Endothelial cell of umbilical vein (primary cell): ENCODE results near the gene ARHGEF9. TPM values are rescaled to one million over a fixed set of nuclear protein-coding genes. Genes with fewer than 3 reads are reported as not detected.
"Not testable (repeated sequence)": the region's sequence is repeated elsewhere in the genome, so short reads cannot be mapped to it uniquely, and the experiment has no call there.

Experiments used
- BruUV-seq: library from RNA; stranded (reverse); fragments of 400-500 nt; replicated peaks from 2 replicates; lab custom pipeline; 2021; lab: Mats Ljungman, UMichigan
- CTCF ChIA-PET: fragments of 300-600, 350-600 bp; sonication (Branson Sonifier 250); formaldehyde crosslinking; loops from one replicate; lab custom pipeline; 2021; ENCODE audit warnings: antibody characterized with exemption, inconsistent platforms; lab: Charles Lee
- POLR2A ChIA-PET: fragments of 300-600, 350-600 bp; sonication (Branson Sonifier 250); formaldehyde crosslinking; loops from one replicate; lab custom pipeline; 2021; ENCODE audit warnings: antibody characterized with exemption, inconsistent platforms; lab: Charles Lee
- DNase-seq: peaks from one replicate; pipeline ENCODE4 v3.0.0-alpha.2; 2011; ENCODE audit warnings: low read depth, low spot score
- FAIRE-seq: peaks from 2 replicates; lab custom pipeline; 2011; peaks lifted over from hg19 to GRCh38; lab: Jason Lieb, UNC
- H2AFZ ChIP-seq: 2 replicates; pipeline ENCODE4 v1.6.0; 2012; ENCODE audit warnings: low read depth, low read length, control low read depth, inconsistent platforms
- H3K27ac ChIP-seq: 2 replicates; pipeline ENCODE4 v1.5.1; 2011; ENCODE audit warnings: low read depth, mild to moderate bottlenecking, control low read depth, low read length, moderate library complexity; ENCODE audit not compliant: insufficient read depth
- H3K27me3 ChIP-seq, 2 experiments: 2 replicates each; pipeline versions ENCODE4 v1.6.0 to v1.6.1; 2011; ENCODE audit warnings: low read length in 2 of 2, mixed read lengths in 1 of 2; ENCODE audit not compliant: control insufficient read depth in 2 of 2, insufficient read depth in 2 of 2
- H3K36me3 ChIP-seq, 2 experiments: 2 replicates in 1 of 2; 3 replicates in 1 of 2; pipeline ENCODE4 v1.5.1; 2011; ENCODE audit warnings: low read length in 2 of 2, mild to moderate bottlenecking in 1 of 2, moderate library complexity in 1 of 2; ENCODE audit not compliant: control insufficient read depth in 2 of 2, insufficient read depth in 2 of 2; ENCODE audit errors: extremely low read depth in 1 of 2
- H3K4me1 ChIP-seq: 3 replicates; pipeline ENCODE4 v1.5.1; 2011; ENCODE audit warnings: mild to moderate bottlenecking, low read length; ENCODE audit not compliant: control insufficient read depth, insufficient read depth; ENCODE audit errors: extremely low read depth
- H3K4me2 ChIP-seq: 2 replicates; pipeline ENCODE4 v1.6.1; 2011; ENCODE audit warnings: low read length, control low read depth, mixed read lengths; ENCODE audit not compliant: insufficient read depth
- H3K4me3 ChIP-seq, 3 experiments: fragments of 200-600 bp in 1 of 3; sonication (generic), shearing (Covaris generic) in 1 of 3; replicated peaks in 1 of 3; 2 replicates each; pipeline ENCODE4 v1.5.1; 2011 to 2016; ENCODE audit warnings: control low read depth in 3 of 3, low read length in 3 of 3, mild to moderate bottlenecking in 2 of 3, inconsistent platforms in 1 of 3, low read depth in 1 of 3, moderate library complexity in 1 of 3; ENCODE audit not compliant: insufficient read depth in 1 of 3
- H3K79me2 ChIP-seq: 2 replicates; pipeline ENCODE4 v1.6.0; 2012; ENCODE audit warnings: low read length, inconsistent platforms; ENCODE audit not compliant: control insufficient read depth, insufficient read depth
- H3K9ac ChIP-seq: replicated peaks from 2 replicates; pipeline ENCODE3; 2011; ENCODE audit warnings: low read length, control low read depth; ENCODE audit not compliant: insufficient read depth; ENCODE audit errors: extremely low read depth
- H3K9me1 ChIP-seq: replicated peaks from 3 replicates; pipeline ENCODE4 v1.6.0; 2011; ENCODE audit warnings: mild to moderate bottlenecking, low read length; ENCODE audit not compliant: control insufficient read depth, insufficient read depth; ENCODE audit errors: extremely low read depth
- H3K9me3 ChIP-seq: replicated peaks from 2 replicates; pipeline ENCODE4 v1.5.1; 2012; ENCODE audit warnings: low read length, inconsistent platforms; ENCODE audit not compliant: control insufficient read depth, insufficient read depth
- H4K20me1 ChIP-seq: replicated peaks from 2 replicates; pipeline ENCODE3; 2011; ENCODE audit warnings: mild to moderate bottlenecking, low read length; ENCODE audit not compliant: control insufficient read depth, insufficient read depth; ENCODE audit errors: extremely low read depth
- JUN ChIP-seq: IDR thresholded peaks from 2 replicates; pipeline ENCODE4 v1.6.1; 2011; ENCODE audit warnings: borderline replicate concordance, low read depth; ENCODE audit not compliant: insufficient read length, insufficient read depth
- MYC ChIP-seq: IDR thresholded peaks from one replicate; pipeline ENCODE4 v1.6.1; 2011; ENCODE audit warnings: mild to moderate bottlenecking, low read depth, low read length
- POLR2A ChIP-seq: IDR thresholded peaks from 2 replicates; pipeline ENCODE4 v1.6.1; 2012; ENCODE audit warnings: low read depth, mild to moderate bottlenecking, control low read depth, low read length
- POLR2AphosphoS5 ChIP-seq: IDR thresholded peaks from 2 replicates; pipeline ENCODE4 v1.6.1; 2012; ENCODE audit warnings: low read depth, mild to moderate bottlenecking, control low read depth, low read length, moderate library complexity; ENCODE audit not compliant: insufficient read depth
- dilution Hi-C: fragments of 300-500 bp; cut with MboI; formaldehyde crosslinking; loops from one replicate; pipeline ENCODE4 v1.15.0; 2019; ENCODE audit warnings: low sequenced_read_pairs; ENCODE audit not compliant: extremely low pct_ligation_motif_present
- intact Hi-C: fragments of 100-400 bp; cut with micrococcal nuclease; formaldehyde crosslinking; loops from one replicate; pipeline ENCODE4 v1.10.0; 2022
- polyA plus RNA-seq, 4 experiments: library from polyadenylated mRNA; depleted of rRNA in 3 of 4; stranded (reverse) in 3 of 4; unstranded in 1 of 4; fragments of >200 nt; gene quantifications; 2 replicates each; pipeline versions ENCODE4 v1.2.1 to v1.2.3, GENCODE V29; 2011 to 2012; ENCODE audit warnings: missing spikeins in 1 of 4
- total RNA-seq: library from RNA; stranded (reverse); gene quantifications from 2 replicates; pipeline ENCODE4 v1.2.3, GENCODE V29; 2021
- TF ChIP-seq, protein P1 (sequence below): IDR thresholded peaks from 2 replicates; pipeline ENCODE4 v1.6.1; 2011; ENCODE audit not compliant: insufficient read depth, insufficient read length
- TF ChIP-seq, protein P2 (sequence below), 2 donors: IDR thresholded peaks; 1 replicate in 1 of 2; 2 replicates in 1 of 2; pipeline ENCODE4 v1.5.1; 2011; ENCODE audit warnings: low read length in 2 of 2, mild to moderate bottlenecking in 2 of 2, moderate library complexity in 2 of 2, control low read depth in 1 of 2, inconsistent platforms in 1 of 2, low read depth in 1 of 2; ENCODE audit not compliant: insufficient read depth in 1 of 2; ENCODE audit errors: extremely low read depth in 1 of 2

ARHGEF9 gene
- total and polyA plus RNA-seq, 2 donors (not counting 3 experiments of a cell fraction or from before 2014, with no cell fraction given) = 6.5 to 12.9 TPM

DNA sequence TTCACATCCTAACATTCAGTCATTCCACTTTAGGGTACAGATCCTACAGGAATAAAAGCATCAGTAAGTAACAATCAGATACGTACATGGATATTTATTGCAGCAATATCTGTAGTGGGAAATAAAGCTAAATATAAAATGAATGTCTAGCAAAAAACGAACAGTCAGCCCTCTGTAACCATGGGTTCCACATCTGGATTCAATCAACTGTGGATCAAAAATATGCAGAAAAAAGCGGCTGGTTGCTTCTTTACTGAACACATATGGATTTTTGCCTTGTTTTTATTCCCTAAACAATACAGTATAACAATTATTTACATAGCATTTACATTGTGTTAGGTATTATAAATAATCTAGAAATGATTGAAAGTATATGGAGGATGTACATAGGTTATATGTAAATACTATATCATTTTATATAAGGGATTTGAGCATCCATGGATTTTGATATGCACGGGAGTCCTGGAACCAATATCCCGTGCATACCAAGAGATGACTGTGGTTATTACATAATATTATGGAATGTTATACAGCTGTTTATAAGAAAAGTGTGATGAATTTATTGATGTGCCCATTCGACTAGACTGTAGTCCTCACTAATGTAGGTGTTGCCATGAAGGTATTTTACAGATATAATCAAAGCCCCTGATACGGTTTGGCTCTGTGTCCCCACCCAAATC, 132.8 kb downstream of the ARHGEF9 start:
- Histone ChIP-seq H3K9me1 (no peaks in the 10 kb centered on the region), H3K79me2 (no peaks in the 10 kb centered on the region), H3K4me1 (no peaks in the 10 kb centered on the region), H2AFZ (no peak overlapping the region), H3K27me3 (no peaks in the 10 kb centered on the region), H3K4me3 (no peak overlapping the region), H3K9me3 (no peaks in the 10 kb centered on the region), H3K36me3 (no peaks in the 10 kb centered on the region), H3K27ac (no peak overlapping the region), H4K20me1 (no peaks in the 10 kb centered on the region), H3K4me2 (no peak overlapping the region), H3K9ac (no peak overlapping the region)
- ChIA-PET CTCF (no interaction called here), POLR2A (no interaction called here)
- no peak for DNase-seq
- FAIRE-seq = no peak
- no TSS peak for BruUV-seq
- TF ChIP-seq POLR2A = no peak
- TF ChIP-seq, protein P1, sequence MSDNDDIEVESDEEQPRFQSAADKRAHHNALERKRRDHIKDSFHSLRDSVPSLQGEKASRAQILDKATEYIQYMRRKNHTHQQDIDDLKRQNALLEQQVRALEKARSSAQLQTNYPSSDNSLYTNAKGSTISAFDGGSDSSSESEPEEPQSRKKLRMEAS = no peak
- TF ChIP-seq JUN = no peak
- TF ChIP-seq, protein P2, sequence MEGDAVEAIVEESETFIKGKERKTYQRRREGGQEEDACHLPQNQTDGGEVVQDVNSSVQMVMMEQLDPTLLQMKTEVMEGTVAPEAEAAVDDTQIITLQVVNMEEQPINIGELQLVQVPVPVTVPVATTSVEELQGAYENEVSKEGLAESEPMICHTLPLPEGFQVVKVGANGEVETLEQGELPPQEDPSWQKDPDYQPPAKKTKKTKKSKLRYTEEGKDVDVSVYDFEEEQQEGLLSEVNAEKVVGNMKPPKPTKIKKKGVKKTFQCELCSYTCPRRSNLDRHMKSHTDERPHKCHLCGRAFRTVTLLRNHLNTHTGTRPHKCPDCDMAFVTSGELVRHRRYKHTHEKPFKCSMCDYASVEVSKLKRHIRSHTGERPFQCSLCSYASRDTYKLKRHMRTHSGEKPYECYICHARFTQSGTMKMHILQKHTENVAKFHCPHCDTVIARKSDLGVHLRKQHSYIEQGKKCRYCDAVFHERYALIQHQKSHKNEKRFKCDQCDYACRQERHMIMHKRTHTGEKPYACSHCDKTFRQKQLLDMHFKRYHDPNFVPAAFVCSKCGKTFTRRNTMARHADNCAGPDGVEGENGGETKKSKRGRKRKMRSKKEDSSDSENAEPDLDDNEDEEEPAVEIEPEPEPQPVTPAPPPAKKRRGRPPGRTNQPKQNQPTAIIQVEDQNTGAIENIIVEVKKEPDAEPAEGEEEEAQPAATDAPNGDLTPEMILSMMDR (IDR thresholded peaks at IDR 0.05; ENCODE audit: extremely low read depth in 1 of 2, insufficient read depth in 1 of 2, low read depth in 1 of 2, low read length in 2 of 2) = no peak
- TF ChIP-seq MYC = no peak
- no peak for TF ChIP-seq POLR2AphosphoS5
- dilution Hi-C loops (no loop called here), intact Hi-C loops (loop anchor here (10.0 kb wide), 1 partner anchor 63 kb away; no protein-coding TSS in a partner anchor)

DNA sequence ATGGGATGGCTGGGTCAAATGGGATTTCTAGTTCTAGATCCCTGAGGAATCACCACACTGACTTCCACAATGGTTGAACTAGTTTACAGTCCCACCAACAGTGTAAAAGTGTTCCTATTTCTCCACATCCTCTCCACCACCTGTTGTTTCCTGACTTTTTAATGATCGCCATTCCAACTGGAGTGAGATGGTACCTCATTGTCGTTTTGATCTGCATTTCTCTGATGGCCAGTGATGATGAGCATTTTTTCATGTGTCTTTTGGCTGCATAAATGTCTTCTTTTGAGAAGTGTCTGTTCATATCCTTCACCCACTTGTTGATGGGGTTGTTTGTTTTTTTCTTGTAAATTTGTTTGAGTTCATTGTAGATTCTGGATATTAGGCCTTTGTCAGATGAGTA, 139.3 kb downstream of the ARHGEF9 start:
- BruUV-seq, H4K20me1 ChIP-seq, CTCF ChIA-PET, H3K4me1 ChIP-seq, H3K4me2 ChIP-seq, H3K27ac ChIP-seq, H3K9me3 ChIP-seq, H3K79me2 ChIP-seq, POLR2A ChIA-PET, H3K4me3 ChIP-seq, FAIRE-seq, H3K9ac ChIP-seq, H3K27me3 ChIP-seq, H3K9me1 ChIP-seq, H2AFZ ChIP-seq, intact Hi-C loops, DNase-seq, dilution Hi-C loops, H3K36me3 ChIP-seq: not testable (repeated sequence)
